ENCODE data around the gene GRID1.
A peak's percentile ranks its signal among the peaks of the same experiment; 100 is the strongest.

The GRID1 gene

GRCh38 chr10:86001521-86001920 lies 365.1 kb downstream of the GRID1 start:
- no peak overlapping the region for H3K4me3 Mint-ChIP-seq
- H3K27me3 Mint-ChIP-seq (ENCODE audit: low read depth): no peaks in the 10 kb centered on the region
- H3K27ac Mint-ChIP-seq: no peak overlapping the region
- TF ChIP-seq, protein P1, sequence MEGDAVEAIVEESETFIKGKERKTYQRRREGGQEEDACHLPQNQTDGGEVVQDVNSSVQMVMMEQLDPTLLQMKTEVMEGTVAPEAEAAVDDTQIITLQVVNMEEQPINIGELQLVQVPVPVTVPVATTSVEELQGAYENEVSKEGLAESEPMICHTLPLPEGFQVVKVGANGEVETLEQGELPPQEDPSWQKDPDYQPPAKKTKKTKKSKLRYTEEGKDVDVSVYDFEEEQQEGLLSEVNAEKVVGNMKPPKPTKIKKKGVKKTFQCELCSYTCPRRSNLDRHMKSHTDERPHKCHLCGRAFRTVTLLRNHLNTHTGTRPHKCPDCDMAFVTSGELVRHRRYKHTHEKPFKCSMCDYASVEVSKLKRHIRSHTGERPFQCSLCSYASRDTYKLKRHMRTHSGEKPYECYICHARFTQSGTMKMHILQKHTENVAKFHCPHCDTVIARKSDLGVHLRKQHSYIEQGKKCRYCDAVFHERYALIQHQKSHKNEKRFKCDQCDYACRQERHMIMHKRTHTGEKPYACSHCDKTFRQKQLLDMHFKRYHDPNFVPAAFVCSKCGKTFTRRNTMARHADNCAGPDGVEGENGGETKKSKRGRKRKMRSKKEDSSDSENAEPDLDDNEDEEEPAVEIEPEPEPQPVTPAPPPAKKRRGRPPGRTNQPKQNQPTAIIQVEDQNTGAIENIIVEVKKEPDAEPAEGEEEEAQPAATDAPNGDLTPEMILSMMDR (IDR thresholded peaks at IDR 0.05; ENCODE audit: unreplicated experiment in 3 of 3): no peak
- H3K4me1 Mint-ChIP-seq: peaks cover 3% of the 10 kb centered on the region
- peaks cover 11% of the 10 kb centered on the region for H3K9me3 Mint-ChIP-seq
- no peaks in the 10 kb centered on the region for H3K36me3 Mint-ChIP-seq (ENCODE audit: low read depth)

DNA sequence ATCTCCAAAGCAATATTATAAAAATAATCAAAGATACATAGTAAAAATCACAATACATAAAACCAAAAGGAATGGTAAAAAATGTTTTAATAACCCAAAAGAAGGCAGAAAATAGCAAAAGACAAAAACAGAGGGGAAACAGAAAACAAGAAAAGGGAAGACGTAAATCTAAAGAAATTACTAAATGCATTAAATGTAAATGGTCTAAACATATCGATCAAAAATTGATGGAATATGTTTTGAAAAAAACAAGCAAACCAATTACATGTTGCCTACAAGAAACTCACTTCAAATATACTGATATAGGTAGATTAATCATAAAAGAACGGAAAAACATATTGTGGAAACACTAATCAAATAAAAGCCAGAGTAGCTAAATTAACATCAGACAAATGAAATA lies 369.1 kb downstream of the GRID1 start:
- Mint-ChIP-seq H3K27me3 (ENCODE audit: low read depth) (no peaks in the 10 kb centered on the region), H3K9me3 (peaks cover 16% of the 10 kb centered on the region), H3K27ac (no peak overlapping the region), H3K4me3 (no peak overlapping the region), H3K36me3 (ENCODE audit: low read depth) (no peaks in the 10 kb centered on the region), H3K4me1 (no peaks in the 10 kb centered on the region)
- TF ChIP-seq, protein P1 (IDR thresholded peaks at IDR 0.05; ENCODE audit: unreplicated experiment in 3 of 3): no peak

GRCh38 chr10:85995791-85996190 lies 370.8 kb downstream of the GRID1 start:
- no peaks in the 10 kb centered on the region for H3K4me1 Mint-ChIP-seq
- H3K4me3 Mint-ChIP-seq: no peak overlapping the region
- H3K9me3 Mint-ChIP-seq: peaks cover 16% of the 10 kb centered on the region

DNA sequence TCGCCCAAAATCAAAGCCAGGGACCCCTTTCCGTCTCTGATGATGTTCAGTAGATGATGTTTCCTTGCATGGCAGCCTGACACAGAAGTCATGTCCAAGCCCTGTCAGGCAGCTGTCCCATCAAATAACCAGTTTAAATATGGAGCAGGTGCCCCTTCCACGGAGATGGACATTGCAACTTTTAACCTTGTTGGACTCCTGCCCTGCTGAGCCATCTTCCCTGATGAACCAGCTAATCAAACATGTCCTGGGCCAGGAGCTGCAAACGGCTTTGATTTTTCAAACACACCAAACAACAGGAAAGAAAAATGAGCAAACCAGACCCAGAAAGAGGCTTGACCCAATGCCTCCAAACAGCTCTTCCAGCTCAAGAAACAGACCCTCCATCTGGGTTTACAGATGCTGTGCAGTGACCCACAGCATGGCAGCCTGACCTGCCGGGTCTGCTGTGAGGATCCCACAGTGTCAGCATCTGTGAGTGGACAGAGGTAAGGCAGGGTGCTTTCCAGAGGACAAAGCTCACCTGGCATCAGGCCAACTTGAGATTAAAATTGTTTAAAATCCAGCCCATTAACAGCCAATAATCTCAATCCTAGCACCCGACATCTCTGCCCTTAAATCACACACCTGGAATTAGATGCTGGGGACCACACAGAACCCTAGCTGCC lies 372.6 kb downstream of the GRID1 start:
- no peaks in the 10 kb centered on the region for H3K4me1 Mint-ChIP-seq
- H3K36me3 Mint-ChIP-seq (ENCODE audit: low read depth): no peaks in the 10 kb centered on the region
- H3K4me3 Mint-ChIP-seq: no peak overlapping the region
- H3K27ac Mint-ChIP-seq: no peak overlapping the region
- H3K9me3 Mint-ChIP-seq: peaks cover 13% of the 10 kb centered on the region
- no peaks in the 10 kb centered on the region for H3K27me3 Mint-ChIP-seq (ENCODE audit: low read depth)
- TF ChIP-seq, protein P1 (IDR thresholded peaks at IDR 0.05; ENCODE audit: unreplicated experiment in 3 of 3): no peak

More at GRCh38 chr10:85995791-85996190, 370.8 kb downstream of the GRID1 start:
- Mint-ChIP-seq H3K27me3 (ENCODE audit: low read depth) (no peaks in the 10 kb centered on the region), H3K36me3 (ENCODE audit: low read depth) (no peaks in the 10 kb centered on the region), H3K27ac (no peak overlapping the region)
- TF ChIP-seq, protein P1 (IDR thresholded peaks at IDR 0.05; ENCODE audit: unreplicated experiment in 3 of 3): peak; percentile 35 to 49 (median 37)

DNA sequence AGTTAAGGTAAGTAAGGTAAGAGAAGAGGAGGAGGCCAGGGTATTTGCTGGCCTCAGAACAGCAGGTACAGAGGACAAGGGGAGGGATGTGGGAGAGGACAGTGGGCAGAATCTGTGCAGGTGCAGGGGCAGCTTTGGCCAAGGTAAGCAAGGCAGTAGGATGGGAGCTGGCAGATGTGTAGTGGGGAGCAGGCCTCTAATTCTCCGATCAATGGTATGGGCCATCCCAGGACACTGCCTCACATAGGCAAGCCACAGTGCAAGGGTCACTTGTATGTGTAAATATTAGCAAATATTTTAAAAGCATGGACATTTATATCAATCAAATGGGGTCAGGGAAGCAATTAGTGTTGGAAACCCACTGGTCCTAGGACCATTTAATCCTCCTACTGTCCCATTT lies 373.5 kb downstream of the GRID1 start:
- Mint-ChIP-seq H3K36me3 (ENCODE audit: low read depth) (no peaks in the 10 kb centered on the region), H3K4me1 (no peaks in the 10 kb centered on the region), H3K9me3 (peaks cover 10% of the 10 kb centered on the region), H3K4me3 (no peak overlapping the region), H3K27me3 (ENCODE audit: low read depth) (no peaks in the 10 kb centered on the region), H3K27ac (no peak overlapping the region)
- TF ChIP-seq, protein P1 (IDR thresholded peaks at IDR 0.05; ENCODE audit: unreplicated experiment in 3 of 3): no peak

DNA sequence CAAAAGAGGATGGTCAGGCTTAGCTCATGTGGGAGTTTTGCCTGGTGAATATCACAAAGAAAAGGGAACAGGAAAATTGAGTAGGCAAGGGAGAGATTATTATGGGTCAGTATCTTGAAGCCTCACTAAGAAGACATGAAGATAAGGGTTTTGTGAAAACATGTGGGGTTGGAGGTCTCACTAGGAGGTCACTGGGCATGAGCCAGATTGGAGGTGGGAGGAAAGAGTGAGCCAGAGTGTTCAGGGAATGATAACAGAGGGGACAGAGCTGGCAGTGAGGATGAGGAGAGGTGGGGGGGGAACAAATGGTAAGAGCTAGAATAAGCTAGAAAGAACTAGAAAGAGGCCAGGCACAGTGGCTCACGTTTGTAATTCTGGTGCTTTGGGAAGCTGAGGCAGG lies 374.3 kb downstream of the GRID1 start:
- H3K27me3 Mint-ChIP-seq (ENCODE audit: low read depth): no peaks in the 10 kb centered on the region
- H3K36me3 Mint-ChIP-seq (ENCODE audit: low read depth): no peaks in the 10 kb centered on the region
- no peak overlapping the region for H3K27ac Mint-ChIP-seq
- TF ChIP-seq, protein P1 (IDR thresholded peaks at IDR 0.05; ENCODE audit: unreplicated experiment in 3 of 3): no peak
- H3K4me3 Mint-ChIP-seq: no peak overlapping the region
- peaks cover 5% of the 10 kb centered on the region for H3K9me3 Mint-ChIP-seq
- no peaks in the 10 kb centered on the region for H3K4me1 Mint-ChIP-seq

Data from nephron (organoid).